NCI-H1092 treated with DMSO at 0.1 percent for 48 hours (cell line): ENCODE measurements around the gene CCDC34.

Source experiments
- DNase-seq: peaks from one replicate; lab custom pipeline; 2025; lab: John Stamatoyannopoulos, UW

CCDC34 gene

GRCh38 chr11:27290261-27291050 lies 72.6 kb downstream of the CCDC34 start:
- DNase-seq, result no peak
